ENCODE data around the gene MBD6.

The MBD6 gene

DNA sequence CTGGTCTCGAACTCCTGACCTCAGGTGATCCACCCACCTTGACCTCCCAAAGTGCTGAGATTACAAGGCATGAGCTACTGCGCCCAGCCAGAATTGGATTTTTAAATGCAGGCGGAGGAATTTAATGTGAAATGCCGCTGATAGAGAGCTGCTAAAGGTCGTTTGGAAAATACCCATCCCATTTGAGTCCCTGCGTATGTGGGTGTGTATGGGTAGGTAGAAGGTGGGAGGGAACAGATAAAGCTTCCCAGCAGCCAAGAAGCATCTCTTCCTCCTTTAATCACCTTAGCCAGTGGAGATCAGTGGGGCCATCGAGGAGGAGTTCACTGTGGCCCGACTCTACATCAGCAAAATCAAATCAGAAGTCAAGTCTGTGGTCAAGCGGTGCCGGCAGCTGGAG, 52.2 kb downstream of the MBD6 start:
- H3K4me3 ChIP-seq (ENCODE audit: low read depth, low read length): no peak overlapping the region
- DNase-seq (ENCODE audit: low read depth, low spot score): no peak
- TF ChIP-seq, protein P1, sequence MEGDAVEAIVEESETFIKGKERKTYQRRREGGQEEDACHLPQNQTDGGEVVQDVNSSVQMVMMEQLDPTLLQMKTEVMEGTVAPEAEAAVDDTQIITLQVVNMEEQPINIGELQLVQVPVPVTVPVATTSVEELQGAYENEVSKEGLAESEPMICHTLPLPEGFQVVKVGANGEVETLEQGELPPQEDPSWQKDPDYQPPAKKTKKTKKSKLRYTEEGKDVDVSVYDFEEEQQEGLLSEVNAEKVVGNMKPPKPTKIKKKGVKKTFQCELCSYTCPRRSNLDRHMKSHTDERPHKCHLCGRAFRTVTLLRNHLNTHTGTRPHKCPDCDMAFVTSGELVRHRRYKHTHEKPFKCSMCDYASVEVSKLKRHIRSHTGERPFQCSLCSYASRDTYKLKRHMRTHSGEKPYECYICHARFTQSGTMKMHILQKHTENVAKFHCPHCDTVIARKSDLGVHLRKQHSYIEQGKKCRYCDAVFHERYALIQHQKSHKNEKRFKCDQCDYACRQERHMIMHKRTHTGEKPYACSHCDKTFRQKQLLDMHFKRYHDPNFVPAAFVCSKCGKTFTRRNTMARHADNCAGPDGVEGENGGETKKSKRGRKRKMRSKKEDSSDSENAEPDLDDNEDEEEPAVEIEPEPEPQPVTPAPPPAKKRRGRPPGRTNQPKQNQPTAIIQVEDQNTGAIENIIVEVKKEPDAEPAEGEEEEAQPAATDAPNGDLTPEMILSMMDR (IDR thresholded peaks at IDR 0.05; ENCODE audit: insufficient read depth, low read length, missing control alignments): no peak
- POLR2A ChIA-PET: no interaction called here
- CTCF ChIA-PET: interaction anchor here (1.8 to 16.4 kb wide), 5 partner anchors 8 to 119 kb away, joined by 5 to 214 read pairs (median 12); partner anchors contain the start of genes B4GALNT1, OS9 and PIP4K2C

DNA sequence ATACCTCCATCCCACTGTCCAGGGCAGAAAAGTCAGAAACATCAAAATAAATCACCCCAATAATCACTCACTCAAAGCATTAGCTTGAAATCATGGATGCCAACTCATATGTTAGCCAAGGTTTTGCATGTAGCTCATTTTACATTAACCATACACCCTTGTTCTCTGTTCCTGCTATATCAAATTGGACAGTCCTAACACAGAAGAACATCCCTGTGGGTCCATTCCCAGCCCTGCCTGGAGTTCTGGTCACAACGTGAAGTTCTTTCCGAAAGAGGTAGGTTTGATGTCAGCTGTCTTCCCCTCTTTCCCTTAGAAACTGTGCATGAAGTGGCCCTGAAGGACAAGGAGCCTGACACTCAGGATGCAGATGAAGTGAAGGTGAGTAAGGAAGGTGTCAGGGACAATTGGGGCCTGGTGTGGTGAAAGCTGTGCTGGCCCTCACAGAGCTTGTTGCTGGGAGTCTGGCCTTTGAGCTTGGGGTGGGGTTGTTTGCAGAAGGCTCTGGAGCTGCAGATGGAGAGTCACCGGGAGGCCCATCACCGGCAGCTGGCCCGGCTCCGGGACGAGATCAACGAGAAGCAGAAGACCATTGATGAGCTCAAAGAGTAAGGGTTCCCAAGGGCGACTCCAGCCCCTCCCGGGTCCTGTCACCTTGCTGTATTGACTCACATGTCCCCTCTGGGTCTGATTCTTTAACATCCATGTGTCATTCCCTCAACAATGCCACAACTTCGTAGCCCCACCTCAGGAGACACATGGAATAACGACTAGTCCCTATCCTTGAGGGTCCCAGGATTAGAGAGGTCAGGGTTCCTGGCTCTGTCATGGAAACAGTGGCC, 53.4 kb downstream of the MBD6 start:
- DNase-seq (ENCODE audit: low read depth, low spot score): no peak
- POLR2A ChIA-PET: no interaction called here
- TF ChIP-seq, protein P1 (IDR thresholded peaks at IDR 0.05; ENCODE audit: insufficient read depth, low read length, missing control alignments): no peak
- no peak overlapping the region for H3K4me3 ChIP-seq (ENCODE audit: low read depth, low read length)
- CTCF ChIA-PET: interaction anchor here (0.6 to 16.4 kb wide), 14 partner anchors 7 to 151 kb away, joined by 3 to 214 read pairs (median 3); partner anchors contain the start of genes B4GALNT1, OS9 and PIP4K2C

DNA sequence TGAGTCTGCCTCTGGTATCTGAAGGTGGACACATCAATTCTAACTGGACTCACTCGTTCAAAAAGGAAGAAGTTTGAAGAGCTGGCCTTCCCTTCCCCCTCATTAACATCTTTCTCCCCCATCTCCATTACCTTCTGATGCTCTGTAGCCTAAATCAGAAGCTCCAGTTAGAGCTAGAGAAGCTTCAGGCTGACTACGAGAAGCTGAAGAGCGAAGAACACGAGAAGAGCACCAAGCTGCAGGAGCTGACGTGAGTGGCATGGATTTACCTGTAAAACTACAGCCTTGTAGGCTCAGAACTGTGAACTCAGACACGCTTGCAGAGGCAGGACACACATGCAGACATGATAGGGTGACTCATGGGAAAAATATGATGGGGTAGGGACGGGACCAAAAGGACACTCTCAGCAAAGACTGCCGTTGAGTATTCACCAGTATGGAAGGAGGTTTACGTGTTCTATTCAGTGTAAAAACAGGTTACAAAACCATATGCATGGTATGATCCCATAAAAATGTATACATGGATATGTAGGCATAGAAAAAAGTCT, 54.1 kb downstream of the MBD6 start:
- TF ChIP-seq, protein P1 (IDR thresholded peaks at IDR 0.05; ENCODE audit: insufficient read depth, low read length, missing control alignments): no peak
- no peak for DNase-seq (ENCODE audit: low read depth, low spot score)
- ChIA-PET POLR2A (no interaction called here), CTCF (interaction anchor here (1.1 to 16.4 kb wide), 5 partner anchors 6 to 56 kb away, joined by 3 to 214 read pairs (median 12); partner anchors contain the start of genes B4GALNT1 and PIP4K2C)
- no peak overlapping the region for H3K4me3 ChIP-seq (ENCODE audit: low read depth, low read length)

DNA sequence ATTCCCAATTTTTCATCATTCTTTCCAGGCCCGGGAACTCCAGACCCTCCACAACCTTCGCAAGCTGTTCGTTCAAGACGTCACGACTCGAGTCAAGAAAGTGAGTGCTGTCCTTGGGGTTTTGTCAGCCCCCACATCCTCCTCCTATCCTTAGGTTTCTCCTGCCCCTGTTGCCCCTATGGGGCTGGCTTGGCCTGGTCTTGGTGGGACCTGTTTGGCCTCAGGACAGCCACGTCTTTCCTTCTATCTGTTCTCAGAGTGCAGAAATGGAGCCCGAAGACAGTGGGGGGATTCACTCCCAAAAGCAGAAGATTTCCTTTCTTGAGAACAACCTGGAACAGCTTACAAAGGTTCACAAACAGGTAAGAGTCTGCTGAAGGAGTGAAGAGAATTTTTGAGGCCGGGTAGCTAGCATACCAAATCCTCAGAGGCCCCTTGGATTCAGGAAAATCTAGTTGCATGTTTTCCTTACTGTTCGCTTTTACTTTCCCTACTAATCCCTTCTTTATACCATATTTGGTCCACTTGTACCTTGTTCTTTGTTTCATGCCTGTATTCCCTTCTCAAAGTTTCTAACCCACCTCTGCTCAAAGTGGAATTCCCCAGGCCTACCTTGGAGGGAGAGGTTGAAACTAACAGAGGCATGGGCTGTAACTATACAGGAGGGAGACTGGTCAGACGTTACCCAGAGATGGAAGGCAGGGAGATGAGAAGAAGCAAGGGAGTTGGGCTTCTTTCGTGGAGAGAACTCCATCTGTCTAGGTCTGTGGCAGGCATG, 55.5 kb downstream of the MBD6 start:
- TF ChIP-seq, protein P1 (IDR thresholded peaks at IDR 0.05; ENCODE audit: insufficient read depth, low read length, missing control alignments): no peak
- ChIA-PET POLR2A (no interaction called here), CTCF (interaction anchor here (1.0 to 12.4 kb wide), 3 partner anchors 17 to 55 kb away, joined by 4 to 212 read pairs (median 186); partner anchors contain the start of genes B4GALNT1 and PIP4K2C)
- no peak overlapping the region for H3K4me3 ChIP-seq (ENCODE audit: low read depth, low read length)
- no peak for DNase-seq (ENCODE audit: low read depth, low spot score)

DNA sequence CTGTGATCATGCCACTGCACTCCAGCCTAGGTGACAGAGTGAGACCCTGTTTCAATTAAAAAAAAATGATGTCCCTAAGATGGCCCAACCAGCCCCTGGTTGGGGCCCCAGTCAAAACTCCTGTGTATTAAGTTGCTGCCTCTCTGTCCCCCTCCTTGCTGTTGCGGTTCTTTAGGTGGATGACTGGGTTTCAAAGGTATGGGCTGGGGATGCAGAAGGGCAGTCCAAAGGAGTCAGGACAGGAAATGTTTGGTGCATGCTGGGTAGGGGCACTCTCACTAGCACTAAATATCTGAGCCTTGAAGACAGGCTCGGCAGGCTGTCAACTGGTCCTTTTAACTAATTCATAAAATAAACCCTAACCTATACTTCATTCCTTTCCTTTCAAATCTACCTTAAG, 56.4 kb downstream of the MBD6 start:
- H3K4me3 ChIP-seq (ENCODE audit: low read depth, low read length): no peak overlapping the region
- DNase-seq (ENCODE audit: low read depth, low spot score): no peak
- POLR2A ChIA-PET: no interaction called here
- CTCF ChIA-PET: interaction anchor here (8.3 to 12.4 kb wide), 3 partner anchors 16 to 53 kb away, joined by 159 to 212 read pairs (median 186); partner anchors contain the start of genes B4GALNT1 and PIP4K2C
- TF ChIP-seq, protein P1 (IDR thresholded peaks at IDR 0.05; ENCODE audit: insufficient read depth, low read length, missing control alignments): no peak

All from AG04449 (cell line).